Endothelial cell (in vitro differentiated cells): ENCODE data around the gene WDR59. TPM values are rescaled to one million over a fixed set of nuclear protein-coding genes. Genes with fewer than 3 reads are reported as not detected.

Experiments
- DNase-seq: peaks from one replicate; pipeline ENCODE4 v3.0.0; 2021; ENCODE audit warnings: low spot score
- H3K27ac Mint-ChIP-seq: one replicate; pipeline ENCODE4 v1.8.0; 2021; ENCODE audit warnings: mixed read lengths, inconsistent platforms; ENCODE audit not compliant: unreplicated experiment
- H3K27me3 Mint-ChIP-seq: one replicate; pipeline ENCODE4 v1.8.0; 2021; ENCODE audit warnings: mild to moderate bottlenecking, moderate library complexity, mixed read lengths, inconsistent platforms; ENCODE audit not compliant: unreplicated experiment
- H3K36me3 Mint-ChIP-seq: one replicate; pipeline ENCODE4 v1.8.0; 2021; ENCODE audit warnings: mild to moderate bottlenecking, low read depth, mixed read lengths, inconsistent platforms; ENCODE audit not compliant: unreplicated experiment
- H3K4me1 Mint-ChIP-seq: one replicate; pipeline ENCODE4 v1.8.0; 2021; ENCODE audit warnings: mild to moderate bottlenecking, mixed read lengths, inconsistent platforms; ENCODE audit not compliant: unreplicated experiment
- H3K4me3 Mint-ChIP-seq: one replicate; pipeline ENCODE4 v1.8.0; 2021; ENCODE audit warnings: mild to moderate bottlenecking, mixed read lengths, inconsistent platforms; ENCODE audit not compliant: unreplicated experiment
- H3K9me3 Mint-ChIP-seq: one replicate; pipeline ENCODE4 v1.8.0; 2021; ENCODE audit warnings: mixed read lengths, inconsistent platforms; ENCODE audit not compliant: unreplicated experiment
- CTCF ChIP-seq: fragments of 200-600 bp; sonication (generic); IDR thresholded peaks from one replicate; pipeline ENCODE4 v1.5.0; 2021; ENCODE audit warnings: antibody characterized with exemption; ENCODE audit not compliant: unreplicated experiment
- total RNA-seq: library from RNA; stranded (reverse); fragmentation: NEBNext Ultra II Directional; extraction: Animal tissue kit (Norgen Biotek cat#: 25700); gene quantifications from one replicate; pipeline ENCODE4 v1.2.1, GENCODE V29; 2021; ENCODE audit not compliant: unreplicated experiment

WDR59 gene
- total RNA-seq, 1 donor from 2014 or later: 107 TPM

- Mint-ChIP-seq H3K36me3 (peaks cover 31% of the 10 kb centered on the region), H3K4me1 (no peaks in the 10 kb centered on the region), H3K4me3 (no peak overlapping the region), H3K27ac (no peak overlapping the region), H3K9me3 (no peaks in the 10 kb centered on the region), H3K27me3 (no peaks in the 10 kb centered on the region)
- TF ChIP-seq CTCF: no peak
- DNase-seq: no peak
These were observed 81.8 kb downstream of the WDR59 start for GRCh38 chr16:74903120-74903519.

GRCh38 chr16:74902161-74902560 lies 82.8 kb downstream of the WDR59 start:
- DNase-seq: no peak
- Mint-ChIP-seq H3K4me3 (no peak overlapping the region), H3K9me3 (no peaks in the 10 kb centered on the region), H3K4me1 (no peaks in the 10 kb centered on the region), H3K27me3 (no peaks in the 10 kb centered on the region), H3K27ac (no peak overlapping the region), H3K36me3 (peaks cover 22% of the 10 kb centered on the region)
- no peak for TF ChIP-seq CTCF

GRCh38 chr16:74901606-74902005 lies 83.3 kb downstream of the WDR59 start:
- H3K36me3 Mint-ChIP-seq: peaks cover 18% of the 10 kb centered on the region
- H3K27ac Mint-ChIP-seq: no peak overlapping the region
- DNase-seq: no peak
- no peaks in the 10 kb centered on the region for H3K4me1 Mint-ChIP-seq
- H3K4me3 Mint-ChIP-seq: no peak overlapping the region
- no peak for TF ChIP-seq CTCF
- no peaks in the 10 kb centered on the region for H3K9me3 Mint-ChIP-seq
- H3K27me3 Mint-ChIP-seq: no peaks in the 10 kb centered on the region

GRCh38 chr16:74899816-74900215 lies 85.1 kb downstream of the WDR59 start:
- TF ChIP-seq CTCF: no peak
- H3K36me3 Mint-ChIP-seq: peaks cover 11% of the 10 kb centered on the region
- H3K27ac Mint-ChIP-seq: no peak overlapping the region
- no peak overlapping the region for H3K4me3 Mint-ChIP-seq
- no peaks in the 10 kb centered on the region for H3K27me3 Mint-ChIP-seq
- no peak for DNase-seq
- no peaks in the 10 kb centered on the region for H3K9me3 Mint-ChIP-seq
- no peaks in the 10 kb centered on the region for H3K4me1 Mint-ChIP-seq

GRCh38 chr16:74898659-74899058 lies 86.3 kb downstream of the WDR59 start:
- Mint-ChIP-seq H3K4me3 (no peak overlapping the region), H3K27ac (no peak overlapping the region), H3K36me3 (peaks cover 7% of the 10 kb centered on the region), H3K27me3 (peaks cover 2% of the 10 kb centered on the region), H3K4me1 (no peaks in the 10 kb centered on the region), H3K9me3 (no peaks in the 10 kb centered on the region)
- TF ChIP-seq CTCF: no peak
- DNase-seq: no peak
